Measurements from ENCODE around the gene FXYD2.

- TF ChIP-seq GATA3 (IDR thresholded peaks at IDR 0.05; ENCODE audit: low read depth, low read length) (no peak), GATA2 (IDR thresholded peaks at IDR 0.05; ENCODE audit: low read depth, low read length) (no peak)
Observed at GRCh38 chr11:117789241-117789640, 35.3 kb downstream of the FXYD2 start.

Measured in SH-SY5Y (cell line).